Upper lobe of right lung (tissue), 1 donor: ENCODE results near the gene TEX11. TPM values are rescaled to one million over a fixed set of nuclear protein-coding genes. Genes with fewer than 3 reads are reported as not detected.

Experiments
- ATAC-seq: fragments of 200-7000 bp; cut with Tn5 transposase; one replicate; pipeline ENCODE4 v1.9.1; 2020; ENCODE audit warnings: mild to moderate bottlenecking, moderate library complexity
- DNase-seq: peaks from one replicate; pipeline ENCODE4 v3.0.0-alpha.2; 2020
- H3K27ac ChIP-seq: fragments of 200-600 bp; one replicate; pipeline ENCODE4 v1.8.0; 2022
- H3K27me3 ChIP-seq: fragments of 200-600 bp; one replicate; pipeline ENCODE4 v1.8.0; 2022; ENCODE audit warnings: mild to moderate bottlenecking
- H3K36me3 ChIP-seq: fragments of 200-600 bp; one replicate; pipeline ENCODE4 v1.8.0; 2022
- H3K4me1 ChIP-seq: fragments of 200-600 bp; one replicate; pipeline ENCODE4 v1.8.0; 2022
- H3K4me3 ChIP-seq: fragments of 200-600 bp; one replicate; pipeline ENCODE4 v1.8.0; 2022; ENCODE audit warnings: mild to moderate bottlenecking
- H3K9me3 ChIP-seq: fragments of 200-600 bp; one replicate; pipeline ENCODE4 v1.8.0; 2022
- intact Hi-C: fragments of 100-400 bp; cut with DNase I; formaldehyde crosslinking; loops from one replicate; pipeline ENCODE4 v1.11.0; 2022
- total RNA-seq: library from RNA; stranded (reverse); fragmentation: NEBNext Ultra II Directional; extraction: Animal tissue kit (Norgen Biotek cat#: 25700); gene quantifications from one replicate; pipeline ENCODE4 v1.2.1, GENCODE V29; 2021
- TF ChIP-seq, protein P1 (sequence below): fragments of 200-600 bp; IDR thresholded peaks from one replicate; pipeline ENCODE4 v1.8.0; 2022; ENCODE audit warnings: antibody characterized with exemption
- donor health status: DM: no; HTN: yes; CAD: no; lungs with severe emphysema.

The TEX11 gene
- total RNA-seq, 1 donor from 2014 or later = not detected

DNA sequence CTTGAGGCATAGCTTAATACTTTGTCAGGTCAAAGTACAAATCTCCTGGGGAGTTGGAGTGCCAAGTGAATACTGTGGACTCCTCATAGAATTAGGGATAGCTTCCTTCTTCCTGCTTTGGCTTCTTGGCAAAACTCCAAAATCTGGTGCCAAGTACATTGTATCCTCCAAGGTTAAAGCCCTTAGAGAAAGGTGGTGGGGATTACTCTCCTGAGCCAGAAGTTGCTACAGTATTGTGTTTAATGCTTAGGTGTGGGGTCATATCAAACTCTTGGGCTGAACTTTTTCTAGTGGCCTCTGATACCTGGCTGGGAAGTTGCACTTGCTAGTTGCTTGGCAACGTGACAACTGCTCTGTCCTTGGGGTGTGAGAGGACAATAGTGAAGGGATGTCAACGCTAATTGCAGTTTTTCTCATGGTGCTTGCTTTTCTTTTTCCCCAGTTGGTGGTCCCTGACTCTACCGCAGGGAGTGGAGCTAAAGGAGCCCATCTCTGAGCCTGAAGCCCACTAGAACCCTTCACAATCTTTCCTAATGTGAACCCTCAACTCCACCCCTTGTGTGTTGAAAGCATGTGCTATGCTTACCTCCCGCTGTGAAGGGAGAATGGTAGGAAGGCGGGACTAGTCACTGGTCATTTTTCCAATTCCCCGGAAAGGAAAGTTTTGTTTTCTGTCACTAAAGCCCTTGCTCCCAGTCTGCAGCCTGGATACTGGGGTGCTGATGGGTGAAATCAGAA is 428.4 kb downstream of the TEX11 start:
- no peaks in the 10 kb centered on the region for H3K27me3 ChIP-seq
- no peak overlapping the region for H3K4me3 ChIP-seq
- TF ChIP-seq, protein P1, sequence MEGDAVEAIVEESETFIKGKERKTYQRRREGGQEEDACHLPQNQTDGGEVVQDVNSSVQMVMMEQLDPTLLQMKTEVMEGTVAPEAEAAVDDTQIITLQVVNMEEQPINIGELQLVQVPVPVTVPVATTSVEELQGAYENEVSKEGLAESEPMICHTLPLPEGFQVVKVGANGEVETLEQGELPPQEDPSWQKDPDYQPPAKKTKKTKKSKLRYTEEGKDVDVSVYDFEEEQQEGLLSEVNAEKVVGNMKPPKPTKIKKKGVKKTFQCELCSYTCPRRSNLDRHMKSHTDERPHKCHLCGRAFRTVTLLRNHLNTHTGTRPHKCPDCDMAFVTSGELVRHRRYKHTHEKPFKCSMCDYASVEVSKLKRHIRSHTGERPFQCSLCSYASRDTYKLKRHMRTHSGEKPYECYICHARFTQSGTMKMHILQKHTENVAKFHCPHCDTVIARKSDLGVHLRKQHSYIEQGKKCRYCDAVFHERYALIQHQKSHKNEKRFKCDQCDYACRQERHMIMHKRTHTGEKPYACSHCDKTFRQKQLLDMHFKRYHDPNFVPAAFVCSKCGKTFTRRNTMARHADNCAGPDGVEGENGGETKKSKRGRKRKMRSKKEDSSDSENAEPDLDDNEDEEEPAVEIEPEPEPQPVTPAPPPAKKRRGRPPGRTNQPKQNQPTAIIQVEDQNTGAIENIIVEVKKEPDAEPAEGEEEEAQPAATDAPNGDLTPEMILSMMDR = no peak
- peak; percentile 12 for ATAC-seq
- no peaks in the 10 kb centered on the region for H3K9me3 ChIP-seq
- H3K36me3 ChIP-seq = no peaks in the 10 kb centered on the region
- intact Hi-C loops = no loop called here
- H3K27ac ChIP-seq = no peak overlapping the region
- no peak for DNase-seq
- peaks cover 24% of the 10 kb centered on the region for H3K4me1 ChIP-seq

DNA sequence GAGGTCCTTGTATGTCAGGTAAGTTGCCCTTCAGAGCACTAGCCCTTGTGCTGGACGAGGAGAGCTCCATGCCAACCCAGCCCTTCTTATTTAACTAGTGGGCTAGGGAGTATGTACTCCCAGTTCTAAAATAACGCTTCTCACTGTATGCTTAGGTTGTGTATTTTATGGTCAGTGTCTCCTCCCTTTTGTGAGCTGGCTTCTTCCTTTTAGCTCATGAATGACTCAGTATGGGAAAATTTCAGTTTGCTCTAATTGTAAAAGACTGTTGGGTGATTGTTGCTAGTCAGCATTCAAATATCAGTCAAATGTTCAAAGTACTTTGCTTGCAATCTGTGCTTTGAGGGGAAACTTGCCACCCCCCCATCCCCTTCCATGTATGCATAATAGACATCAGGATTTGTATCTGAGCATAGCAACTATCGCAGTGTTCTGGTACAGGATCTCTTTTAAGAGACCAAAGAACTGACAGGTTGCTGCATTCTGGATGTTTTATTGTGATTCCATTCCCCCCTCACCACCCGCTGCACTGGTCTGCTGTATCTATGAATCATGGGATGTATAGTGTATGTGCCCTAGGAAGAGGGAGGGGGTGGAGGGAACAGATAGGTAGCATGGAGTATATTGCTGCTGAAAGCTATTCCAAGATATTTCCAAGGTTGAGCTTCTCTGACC is 429.1 kb downstream of the TEX11 start:
- H3K36me3 ChIP-seq = no peaks in the 10 kb centered on the region
- DNase-seq (no peak), ATAC-seq (no peak)
- no peaks in the 10 kb centered on the region for H3K27me3 ChIP-seq
- H3K4me3 ChIP-seq = no peak overlapping the region
- no peaks in the 10 kb centered on the region for H3K9me3 ChIP-seq
- TF ChIP-seq, protein P1 = no peak
- peaks cover 24% of the 10 kb centered on the region for H3K4me1 ChIP-seq
- intact Hi-C loops = no loop called here
- no peak overlapping the region for H3K27ac ChIP-seq

Other genes with a start within 250 kb of the TEX11 start
- gene SLC7A3, start 22.4 kb upstream of the TEX11 start, total RNA-seq = not detected
- gene SNX12, start 159.6 kb upstream of the TEX11 start, total RNA-seq = 53.6 TPM
- gene FOXO4, start 187.1 kb upstream of the TEX11 start, total RNA-seq = 31.6 TPM
- not detected for gene CXorf65, start 198.0 kb upstream of the TEX11 start, total RNA-seq
- gene IL2RG, start 202.9 kb upstream of the TEX11 start, total RNA-seq = 20.8 TPM
- gene MED12, start 209.9 kb upstream of the TEX11 start, total RNA-seq = 48.5 TPM
- 0.69 TPM for gene NLGN3, start 236.1 kb upstream of the TEX11 start, total RNA-seq